GM23338 (cell line): ENCODE data around the gene STK16. TPM values are rescaled to one million over a fixed set of nuclear protein-coding genes. Genes with fewer than 3 reads are reported as not detected.

Experiments
- ATAC-seq: fragments of 200-7000 bp; cut with Tn5 transposase; 3 replicates; pipeline ENCODE4 v1.9.1; 2020
- DNase-seq: peaks from one replicate; pipeline ENCODE4 v3.0.0-alpha.2; 2015; ENCODE audit warnings: low spot score
- H2AFZ ChIP-seq: fragments of 200-600 bp; sonication (generic); 2 replicates; pipeline ENCODE4 v1.8.0; 2016; ENCODE audit warnings: antibody characterized with exemption, mild to moderate bottlenecking, moderate library complexity
- H3F3A ChIP-seq: fragments of 200-600 bp; sonication (generic); replicated peaks from 2 replicates; pipeline ENCODE4 v1.8.0; 2017; ENCODE audit warnings: antibody characterized with exemption, mixed run types, low read depth
- H3K27ac ChIP-seq: fragments of 200-600 bp; sonication (generic); 2 replicates; pipeline ENCODE4 v1.6.1; 2016; ENCODE audit warnings: low read depth
- H3K27me3 ChIP-seq: fragments of 200-600 bp; sonication (generic); 2 replicates; pipeline ENCODE4 v1.8.0; 2016; ENCODE audit warnings: mild to moderate bottlenecking, mixed run types, moderate library complexity; ENCODE audit not compliant: insufficient read depth
- H3K36me3 ChIP-seq: fragments of 200-600 bp; sonication (generic); 2 replicates; pipeline ENCODE4 v1.8.0; 2016; ENCODE audit warnings: mild to moderate bottlenecking; ENCODE audit not compliant: insufficient read depth
- H3K4me1 ChIP-seq: fragments of 200-600 bp; sonication (generic); 2 replicates; pipeline ENCODE4 v1.8.0; 2016; ENCODE audit warnings: mild to moderate bottlenecking, moderate library complexity; ENCODE audit not compliant: insufficient read depth
- H3K4me2 ChIP-seq: fragments of 200-600 bp; sonication (generic); 2 replicates; pipeline ENCODE4 v1.7.1; 2017; ENCODE audit warnings: mixed run types
- H3K4me3 ChIP-seq: fragments of 200-600 bp; sonication (generic); 2 replicates; pipeline ENCODE4 v1.6.1; 2016; ENCODE audit warnings: mixed run types
- H3K79me2 ChIP-seq: fragments of 200-600 bp; sonication (generic); replicated peaks from 2 replicates; pipeline ENCODE4 v1.8.0; 2017; ENCODE audit warnings: mild to moderate bottlenecking; ENCODE audit not compliant: insufficient read depth
- H3K9me2 ChIP-seq: fragments of 200-600 bp; sonication (generic); 2 replicates; pipeline ENCODE4 v1.8.0; 2017; ENCODE audit not compliant: insufficient read depth
- H4K20me1 ChIP-seq: fragments of 200-600 bp; sonication (generic); replicated peaks from 2 replicates; pipeline ENCODE4 v1.8.0; 2017; ENCODE audit warnings: mild to moderate bottlenecking; ENCODE audit not compliant: insufficient read depth
- H3K27ac Mint-ChIP-seq: 2 replicates; pipeline ENCODE4 v1.8.0; 2020; ENCODE audit warnings: inconsistent platforms, mild to moderate bottlenecking, moderate library complexity, mixed read lengths
- H3K27me3 Mint-ChIP-seq: 3 replicates; pipeline ENCODE4 v1.8.0; 2022; ENCODE audit warnings: low read depth, mild to moderate bottlenecking, moderate library complexity, mixed read lengths, inconsistent platforms; ENCODE audit not compliant: insufficient read depth, poor library complexity
- H3K36me3 Mint-ChIP-seq: 3 replicates; pipeline ENCODE4 v1.8.0; 2021; ENCODE audit warnings: low read depth, mild to moderate bottlenecking, inconsistent platforms, moderate library complexity, mixed read lengths
- H3K4me1 Mint-ChIP-seq: 3 replicates; pipeline ENCODE4 v1.8.0; 2020; ENCODE audit warnings: mild to moderate bottlenecking, inconsistent platforms, mixed read lengths
- H3K4me3 Mint-ChIP-seq: 3 replicates; pipeline ENCODE4 v1.8.0; 2021; ENCODE audit warnings: moderate library complexity, mild to moderate bottlenecking, inconsistent platforms, mixed read lengths
- H3K9me3 Mint-ChIP-seq: 3 replicates; pipeline ENCODE4 v1.8.0; 2020; ENCODE audit warnings: moderate library complexity, mild to moderate bottlenecking, inconsistent platforms, mixed read lengths
- CREB1 ChIP-seq: fragments of 250-450 bp; sonication (Bioruptor Pico); IDR thresholded peaks from 2 replicates; pipeline ENCODE4 v1.5.0; 2020; ENCODE audit warnings: low read depth, mild to moderate bottlenecking, moderate library complexity
- CTCF ChIP-seq, 2 experiments: fragments of 200-600 bp in 1 of 2; sonication (generic) in 1 of 2; conservative IDR thresholded peaks; 2 replicates each; pipeline versions ENCODE4 v1.5.1 to v1.6.1; 2016 to 2017; ENCODE audit warnings: antibody characterized with exemption in 2 of 2, low read depth in 2 of 2, mild to moderate bottlenecking in 2 of 2, moderate library complexity in 1 of 2
- ETS1 ChIP-seq: IDR thresholded peaks from 2 replicates; pipeline ENCODE4 v1.6.1; 2016; ENCODE audit warnings: antibody characterized with exemption
- EZH2 ChIP-seq: fragments of 200-600 bp; sonication (generic); IDR thresholded peaks from one replicate; pipeline ENCODE4 v1.8.0; 2017; ENCODE audit warnings: antibody characterized with exemption, mild to moderate bottlenecking, low read depth; ENCODE audit not compliant: unreplicated experiment
- EZH2phosphoT487 ChIP-seq: fragments of 200-600 bp; sonication (generic); IDR thresholded peaks from one replicate; pipeline ENCODE4 v1.8.1; 2018; ENCODE audit warnings: antibody characterized with exemption; ENCODE audit not compliant: unreplicated experiment
- JUNB ChIP-seq: IDR thresholded peaks from one replicate; pipeline ENCODE4 v1.6.1; 2016; ENCODE audit warnings: antibody characterized with exemption; ENCODE audit not compliant: unreplicated experiment
- REST ChIP-seq: IDR thresholded peaks from one replicate; pipeline ENCODE4 v1.6.1; 2018; ENCODE audit warnings: antibody characterized with exemption; ENCODE audit not compliant: unreplicated experiment
- STAT1 ChIP-seq: IDR thresholded peaks from one replicate; pipeline ENCODE4 v1.6.1; 2016; ENCODE audit warnings: antibody characterized with exemption; ENCODE audit not compliant: unreplicated experiment
- ZNF114 ChIP-seq: fragments of 250-450 bp; sonication (Bioruptor Pico); IDR thresholded peaks from 2 replicates; pipeline ENCODE4 v1.5.0; 2020; ENCODE audit warnings: mild to moderate bottlenecking, moderate library complexity
- polyA plus RNA-seq: library from polyadenylated mRNA; unstranded; fragments of >200 nt; fragmentation: Nextera tagmentation; extraction: Ambion mirVana; gene quantifications from 2 replicates; pipeline ENCODE4 v1.2.1, GENCODE V29; 2016
- total RNA-seq: library from RNA; depleted of rRNA; stranded (reverse); fragments of >200 nt; shearing (Covaris generic); gene quantifications from 2 replicates; pipeline ENCODE4 v1.2.3, GENCODE V29; 2014

Gene STK16
- total and polyA plus RNA-seq, 2 experiments from 2014 or later, result 3.1 to 17.0 TPM

GRCh38 chr2:219230059-219230540 lies 15.2 kb upstream of the STK16 start:
- Mint-ChIP-seq H3K36me3 (peaks cover 49% of the 10 kb centered on the region), H3K4me3 (peak overlapping the region; percentile 97), H3K27me3 (peaks cover 7% of the 10 kb centered on the region), H3K4me1 (peaks cover 11% of the 10 kb centered on the region), H3K27ac (peak overlapping the region; percentile 99), H3K9me3 (peaks cover 2% of the 10 kb centered on the region; the same call in 1 of the 3 replicates)
- Histone ChIP-seq H4K20me1 (peaks cover 3% of the 10 kb centered on the region), H3K36me3 (peaks cover 22% of the 10 kb centered on the region), H3K27ac (peak overlapping the region; percentile 92), H3K27me3 (no peaks in the 10 kb centered on the region), H3K4me2 (peak overlapping the region; percentile 82), H3K4me1 (peaks cover 12% of the 10 kb centered on the region), H3K4me3 (peak overlapping the region; percentile 76), H3F3A (peaks cover 7% of the 10 kb centered on the region), H2AFZ (peak overlapping the region; percentile 65), H3K9me2 (no peaks in the 10 kb centered on the region), H3K79me2 (peaks cover 21% of the 10 kb centered on the region)
- DNase-seq, result peak; percentile 80
- no peak for TF ChIP-seq STAT1
- TF ChIP-seq CREB1 (CRISPR knock-in tag), result 0 out of 2 replicates have a peak, but pooled peaks have one; percentile 18
- peak; percentile 51 for ATAC-seq

- Mint-ChIP-seq H3K9me3 (peaks cover 2% of the 10 kb centered on the region; the same call in 1 of the 3 replicates), H3K27ac (no peak overlapping the region)
- ATAC-seq, result no peak
- no peak for TF ChIP-seq ZNF114 (CRISPR knock-in tag)
- TF ChIP-seq EZH2phosphoT487, result no peak
- TF ChIP-seq ETS1, result no peak
- TF ChIP-seq JUNB, result no peak
- no peak for TF ChIP-seq EZH2
- TF ChIP-seq CTCF (conservative IDR thresholded peaks at IDR 0.05; ENCODE audit: low read depth in 2 of 2), result no peak
- no peak for TF ChIP-seq REST
These were observed 10.9 kb upstream of the STK16 start for GRCh38 chr2:219234331-219234730.

More at GRCh38 chr2:219234331-219234730, 10.9 kb upstream of the STK16 start:
- DNase-seq, result no peak
- Histone ChIP-seq H3K4me3 (no peak overlapping the region), H3K79me2 (peaks cover 16% of the 10 kb centered on the region), H3F3A (peaks cover 7% of the 10 kb centered on the region), H3K27ac (no peak overlapping the region), H3K27me3 (no peaks in the 10 kb centered on the region), H2AFZ (no peak overlapping the region), H3K36me3 (peaks cover 27% of the 10 kb centered on the region), H3K4me1 (peaks cover 7% of the 10 kb centered on the region), H4K20me1 (peaks cover 3% of the 10 kb centered on the region), H3K9me2 (no peaks in the 10 kb centered on the region), H3K4me2 (no peak overlapping the region)
- H3K36me3 Mint-ChIP-seq, result peaks cover 68% of the 10 kb centered on the region
- peaks cover 4% of the 10 kb centered on the region for H3K4me1 Mint-ChIP-seq
- H3K27me3 Mint-ChIP-seq, result peaks cover 5% of the 10 kb centered on the region
- no peak overlapping the region for H3K4me3 Mint-ChIP-seq
